GM06990 (cell line): Measurements from ENCODE around the gene ZNF90.
"Not testable (repeated sequence)": the region's sequence is repeated elsewhere in the genome, so short reads cannot be mapped to it uniquely, and the experiment has no call there.

ENCODE experiments used
- DNase-seq: peaks from one replicate; pipeline ENCODE4 v3.0.0-alpha.2; 2011; ENCODE audit not compliant: insufficient read length; ENCODE audit errors: extremely low read depth
- H3K27me3 ChIP-seq: replicated peaks from 2 replicates; pipeline ENCODE4 v1.6.0; 2011; ENCODE audit warnings: low read length; ENCODE audit not compliant: control insufficient read depth, insufficient read depth
- H3K36me3 ChIP-seq: 2 replicates; pipeline ENCODE4 v1.5.1; 2011; ENCODE audit warnings: low read length; ENCODE audit not compliant: control insufficient read depth, insufficient read depth
- H3K4me3 ChIP-seq: replicated peaks from 2 replicates; pipeline ENCODE4 v1.5.1; 2011; ENCODE audit warnings: low read depth, mild to moderate bottlenecking, control low read depth, low read length
- CTCF ChIP-seq: IDR thresholded peaks from 2 replicates; pipeline ENCODE4 v1.5.1; 2011; ENCODE audit warnings: low read length, control low read depth, mild to moderate bottlenecking, inconsistent platforms; ENCODE audit not compliant: insufficient read depth, poor library complexity, severe bottlenecking

Gene ZNF90

DNA sequence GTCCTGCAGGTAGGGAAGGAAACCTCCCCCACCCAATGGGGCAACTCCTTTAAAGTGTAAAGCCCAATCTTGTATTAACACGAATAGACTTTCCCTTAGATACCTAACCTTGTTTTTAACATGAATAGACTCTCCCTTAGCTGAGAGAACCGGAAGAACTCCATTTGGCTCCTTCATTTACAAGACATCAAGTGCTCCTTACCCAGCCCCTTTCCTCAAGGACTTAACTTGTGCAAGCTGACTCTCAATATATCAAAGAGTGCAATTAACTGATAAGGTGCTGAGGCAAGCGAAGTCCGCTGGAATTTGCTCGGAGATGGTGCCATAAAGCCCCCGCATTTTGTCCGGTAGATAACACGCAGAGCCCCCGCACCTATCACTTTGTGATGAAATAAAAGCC is 9.9 kb upstream of the ZNF90 start:
- Histone ChIP-seq H3K36me3 (no peaks in the 10 kb centered on the region), H3K4me3 (no peak overlapping the region), H3K27me3 (no peaks in the 10 kb centered on the region)
- TF ChIP-seq CTCF = no peak
- DNase-seq = no peak

DNA sequence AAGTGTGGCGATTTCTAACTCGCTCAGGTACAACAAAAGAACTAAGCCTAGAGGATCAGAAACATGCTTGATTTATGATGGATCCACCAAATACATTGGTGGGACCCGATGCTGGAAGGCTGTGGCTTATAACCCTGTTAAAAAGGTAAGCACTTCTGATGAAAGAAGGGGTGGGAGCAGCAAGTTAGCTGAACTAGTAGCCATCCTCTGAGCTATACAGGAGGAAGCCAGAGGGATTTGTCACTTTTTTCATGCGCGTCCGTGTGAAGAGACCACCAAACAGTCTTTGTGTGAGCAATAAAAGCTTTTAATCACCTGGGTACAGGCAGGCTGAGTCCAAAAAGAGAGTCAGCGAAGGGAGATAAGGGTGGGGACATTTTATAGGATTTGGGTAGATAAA is 9.2 kb upstream of the ZNF90 start:
- H3K27me3 ChIP-seq, H3K4me3 ChIP-seq, H3K36me3 ChIP-seq, DNase-seq: not testable (repeated sequence)

DNA sequence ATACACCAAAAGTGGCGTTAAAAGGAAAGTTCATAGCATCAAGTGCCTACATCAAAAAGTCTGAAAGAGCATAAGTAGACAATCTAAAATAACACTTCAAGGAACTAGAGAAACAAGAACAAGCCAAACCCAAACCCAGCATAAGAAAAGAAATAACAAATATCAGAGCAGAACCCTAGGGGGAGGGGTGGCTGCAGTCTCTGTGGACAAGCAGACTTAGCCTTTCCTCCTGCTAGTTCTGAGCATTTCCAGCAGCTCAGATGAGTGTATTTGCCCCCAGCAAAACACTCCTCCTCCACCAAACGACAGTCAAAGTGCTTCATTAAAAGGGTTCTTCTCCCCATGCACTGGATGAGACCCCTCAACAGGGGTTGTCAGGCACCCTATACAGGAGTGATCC is 7.1 kb upstream of the ZNF90 start:
- no peak for TF ChIP-seq CTCF
- Histone ChIP-seq H3K36me3 (no peaks in the 10 kb centered on the region), H3K4me3 (no peak overlapping the region), H3K27me3 (no peaks in the 10 kb centered on the region)
- DNase-seq = no peak

- TF ChIP-seq CTCF = no peak
- DNase-seq = no peak
- no peaks in the 10 kb centered on the region for H3K27me3 ChIP-seq
- H3K4me3 ChIP-seq = no peak overlapping the region
- no peaks in the 10 kb centered on the region for H3K36me3 ChIP-seq
Observed at GRCh38 chr19:20072936-20073335, 4.9 kb upstream of the ZNF90 start.

GRCh38 chr19:20078581-20079031 is 806 bp downstream of the ZNF90 start:
- no peaks in the 10 kb centered on the region for H3K27me3 ChIP-seq
- peak overlapping the region; percentile 75 for H3K4me3 ChIP-seq
- no peak for DNase-seq
- TF ChIP-seq CTCF = no peak
- H3K36me3 ChIP-seq = no peaks in the 10 kb centered on the region

- H3K36me3 ChIP-seq = no peaks in the 10 kb centered on the region
- DNase-seq = no peak
- no peaks in the 10 kb centered on the region for H3K27me3 ChIP-seq
- no peak for TF ChIP-seq CTCF
- H3K4me3 ChIP-seq = no peak overlapping the region
Observed at GRCh38 chr19:20079476-20079875, 1.7 kb downstream of the ZNF90 start.
